HG02840 (cell line): Measurements from ENCODE around the gene OR2T1.
"Not testable (repeated sequence)": the region's sequence is repeated elsewhere in the genome, so short reads cannot be mapped to it uniquely, and the experiment has no call there.

Experiments used
- ATAC-seq: cut with Tn5 transposase; IDR thresholded peaks from one replicate; pipeline ENCODE4 v1.9.1; 2021; ENCODE audit warnings: mild to moderate bottlenecking, moderate library complexity, moderate number of reproducible peaks; ENCODE audit not compliant: unreplicated experiment, low FRiP score

OR2T1 gene

GRCh38 chr1:248402748-248403147, at the start of gene OR2T1:
OR2T1 (plus strand) TSS chr1:248403048; CDS start chr1:248406148, 3,100 bp downstream.
- no peak for ATAC-seq

DNA sequence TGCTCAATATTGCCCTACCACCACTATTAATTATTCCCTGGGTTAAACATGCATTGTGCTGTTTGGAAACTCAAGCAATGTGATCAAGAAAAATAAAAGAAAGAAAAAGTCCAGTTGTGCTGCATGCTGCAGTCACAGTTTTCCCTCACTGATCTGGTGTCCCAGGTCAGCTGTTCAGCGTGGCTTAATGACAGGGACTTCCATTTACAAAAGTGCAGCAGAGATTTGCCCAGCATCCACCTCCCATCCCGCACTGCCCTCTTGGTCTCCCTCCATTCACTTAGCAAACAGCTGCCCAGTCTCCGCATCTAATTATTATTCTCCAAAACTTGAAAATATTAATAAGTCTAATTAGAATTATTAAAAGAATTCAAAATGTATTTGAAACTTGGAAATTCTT, 43.4 kb upstream of the OR2T1 start:
- no peak for ATAC-seq

GRCh38 chr1:248361121-248361715, 41.6 kb upstream of the OR2T1 start, which contains the start of gene OR2T4:
OR2T4 (plus strand) TSS chr1:248361665; CDS start chr1:248361665, 0 bp downstream.
- ATAC-seq, result no peak

DNA sequence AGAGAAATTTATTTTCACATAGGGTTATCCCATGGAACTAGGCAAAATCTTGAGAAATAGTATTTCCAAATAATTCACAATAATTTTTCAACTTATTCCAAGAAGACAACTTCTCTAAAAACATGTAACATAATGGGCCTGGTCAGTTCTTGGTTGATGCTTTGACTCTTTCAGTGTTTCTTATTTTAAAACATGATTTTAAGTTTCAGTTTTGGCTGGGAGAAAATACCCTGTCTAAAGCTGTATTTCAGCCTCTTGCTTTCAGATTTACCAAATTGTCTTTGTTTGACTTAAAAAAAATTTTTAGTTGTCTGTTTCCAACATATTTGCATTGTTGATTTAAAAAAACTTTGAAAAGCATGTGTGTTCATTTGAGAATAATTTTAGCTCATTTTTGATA, 36.2 kb upstream of the OR2T1 start:
- ATAC-seq, result no peak

DNA sequence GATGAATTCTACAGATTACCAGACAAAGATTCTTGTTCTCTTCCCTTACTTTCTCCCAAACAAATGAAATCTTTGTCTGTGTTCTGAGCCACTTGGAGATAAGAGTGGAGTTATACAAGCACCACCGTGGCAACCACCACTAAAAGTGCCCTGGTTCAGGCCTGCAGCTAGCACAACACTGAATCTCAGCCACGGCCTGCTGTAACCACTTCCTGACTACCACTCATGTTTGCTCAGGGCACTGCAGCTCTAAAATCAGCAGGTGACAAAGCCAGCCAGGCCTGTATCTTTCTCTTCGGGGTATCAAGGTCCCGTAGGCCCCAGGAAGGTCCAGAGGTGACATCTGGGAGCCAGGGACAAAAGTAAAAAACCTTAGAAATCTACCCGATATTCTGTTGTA, 30.5 kb upstream of the OR2T1 start:
- no peak for ATAC-seq

DNA sequence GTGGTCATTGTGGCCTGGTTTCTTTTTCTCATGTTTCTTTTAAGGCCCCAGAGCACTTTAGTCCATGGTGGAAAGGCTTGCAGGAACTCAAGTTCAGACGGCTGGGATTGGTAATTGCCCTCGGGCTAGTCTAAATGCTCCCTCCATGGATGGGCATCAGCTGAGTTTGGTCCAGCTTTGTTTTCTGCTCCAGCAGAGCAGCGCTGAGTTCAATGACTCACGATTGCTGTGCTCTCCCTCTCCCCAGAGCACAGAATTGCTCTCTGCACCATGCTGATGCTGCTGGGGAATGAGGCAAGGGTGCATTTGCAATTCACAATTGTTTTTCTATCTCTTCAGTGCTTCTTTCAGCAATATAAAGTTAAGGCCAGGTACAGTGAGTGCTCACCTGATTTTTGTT, 29.1 kb upstream of the OR2T1 start:
- no peak for ATAC-seq

GRCh38 chr1:248375446-248375845, 27.4 kb upstream of the OR2T1 start, which contains the start of gene OR2T6:
OR2T6 (plus strand) TSS chr1:248375746; CDS start chr1:248387609, 11,863 bp downstream.
- no peak for ATAC-seq

- ATAC-seq, result no peak
Observed at GRCh38 chr1:248376916-248377315, 25.9 kb upstream of the OR2T1 start.

DNA sequence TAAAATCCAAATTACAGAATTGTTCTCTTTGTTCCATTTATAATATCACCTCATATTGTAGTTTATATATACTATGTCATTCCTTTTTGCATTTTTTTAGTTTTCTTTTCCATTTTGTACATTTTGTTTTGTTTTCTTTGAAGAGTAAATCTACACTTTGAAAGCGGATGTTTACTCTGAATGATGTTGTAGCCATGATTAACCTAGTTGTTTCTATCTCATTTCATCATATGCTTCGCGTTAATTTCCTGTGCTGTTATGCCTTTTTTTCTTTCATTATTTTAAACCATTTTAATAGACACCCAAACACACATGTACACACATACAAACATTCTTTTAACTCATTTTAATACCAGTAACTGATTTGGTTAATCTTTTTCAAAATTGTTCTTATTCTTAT, 22.0 kb upstream of the OR2T1 start:
- ATAC-seq, result no peak

- ATAC-seq, result no peak
Observed at GRCh38 chr1:248388426-248388825, 14.4 kb upstream of the OR2T1 start.

GRCh38 chr1:248393050-248393449, 9.8 kb upstream of the OR2T1 start:
- ATAC-seq, result no peak

- no peak for ATAC-seq
Observed at GRCh38 chr1:248404024-248404423, 1.2 kb downstream of the OR2T1 start.

- ATAC-seq, result no peak
Observed at GRCh38 chr1:248406721-248407692, 4.2 kb downstream of the OR2T1 start.

DNA sequence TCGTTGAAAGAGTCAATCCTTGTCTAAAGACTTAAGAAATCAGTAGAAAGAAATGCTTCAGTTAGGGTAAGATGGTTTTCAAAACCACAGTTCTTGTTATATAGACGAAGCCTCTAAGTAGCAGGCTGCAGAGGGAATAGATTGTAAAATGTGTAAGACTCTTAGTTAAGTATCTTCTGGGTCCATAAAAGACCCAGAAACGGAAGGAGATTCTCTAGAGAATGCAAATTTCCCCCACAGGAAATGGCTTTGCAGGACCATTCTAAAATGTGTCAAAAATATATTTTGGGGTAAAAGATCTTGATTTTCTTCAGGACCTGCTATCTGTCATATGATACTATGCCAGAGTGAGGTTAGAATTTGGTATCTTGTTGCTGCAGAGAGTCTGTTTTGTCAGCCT, 13.4 kb downstream of the OR2T1 start:
- no peak for ATAC-seq

- ATAC-seq, result no peak
Observed at GRCh38 chr1:248417854-248418253, 15.0 kb downstream of the OR2T1 start.

GRCh38 chr1:248421384-248421783, 18.5 kb downstream of the OR2T1 start:
- no peak for ATAC-seq

DNA sequence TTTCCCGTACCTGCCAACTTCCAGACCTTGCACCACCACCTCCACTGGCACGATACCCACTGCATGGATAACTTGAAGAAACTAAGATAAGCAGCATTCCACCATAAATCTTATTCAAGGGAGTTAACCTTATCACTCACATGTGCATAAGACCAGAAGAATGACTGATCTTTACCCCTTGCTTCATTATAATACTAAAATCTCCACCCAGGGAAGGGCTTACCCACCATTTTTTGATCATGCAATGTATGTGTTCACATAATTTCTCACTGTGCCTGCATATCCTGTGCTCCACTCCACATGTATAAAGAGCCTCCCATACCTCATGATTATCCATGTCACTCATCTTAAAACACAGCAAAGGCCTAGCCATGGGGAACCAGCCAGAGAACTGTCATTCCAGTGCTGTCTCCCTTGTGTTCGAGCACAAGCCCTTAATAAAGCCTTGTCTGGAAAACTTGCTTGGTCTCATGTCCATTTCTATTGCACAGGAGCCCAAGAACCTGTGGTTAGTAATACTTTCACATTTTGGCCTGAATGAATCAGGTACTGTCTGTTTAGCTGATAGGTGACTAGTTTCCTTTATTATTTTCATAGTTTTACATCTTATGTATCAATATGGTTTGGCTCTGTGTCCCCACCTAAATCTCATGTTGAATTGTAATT, 24.8 kb downstream of the OR2T1 start:
- ATAC-seq, result peak; percentile 24

GRCh38 chr1:248428192-248428533, 25.3 kb downstream of the OR2T1 start:
- ATAC-seq, result peak; percentile 86

GRCh38 chr1:248431683-248432082, 28.8 kb downstream of the OR2T1 start:
- not testable (repeated sequence) for ATAC-seq

GRCh38 chr1:248432201-248432600, 29.4 kb downstream of the OR2T1 start:
- not testable (repeated sequence) for ATAC-seq

- not testable (repeated sequence) for ATAC-seq
Observed at GRCh38 chr1:248433811-248434415, 31.1 kb downstream of the OR2T1 start.
